Astrocyte (in vitro differentiated cells and primary cell): ENCODE measurements around the gene TPST2.

ENCODE experiments used
- CTCF ChIP-seq: IDR thresholded peaks from 2 replicates; pipeline ENCODE4 v1.5.1; 2011; ENCODE audit warnings: low read depth, mild to moderate bottlenecking, inconsistent platforms, low read length, moderate library complexity; ENCODE audit not compliant: insufficient read depth
- EZH2 ChIP-seq: IDR thresholded peaks from 2 replicates; pipeline ENCODE4 v1.6.1; 2012; ENCODE audit warnings: mild to moderate bottlenecking, low read length, inconsistent platforms; ENCODE audit not compliant: insufficient read depth

- TF ChIP-seq CTCF (no peak), EZH2 (no peak)
Observed at GRCh38 chr22:26485806-26486390, 104.0 kb downstream of the TPST2 start.
